Mesenchymal stem cell (in vitro differentiated cells and primary cell): ENCODE data around the gene TFF2.

Experiments
- DNase-seq: peaks from one replicate; pipeline ENCODE4 v3.0.0-alpha.2; 2013
- H2AFZ ChIP-seq: one replicate; pipeline ENCODE4 v1.6.1; 2013; ENCODE audit warnings: low read depth, mild to moderate bottlenecking, control low read depth, inconsistent platforms, low read length, moderate library complexity
- H2AK5ac ChIP-seq: 2 replicates; pipeline ENCODE4 v1.6.1; 2013; ENCODE audit warnings: low read length, moderate library complexity, mild to moderate bottlenecking, inconsistent platforms; ENCODE audit not compliant: severe bottlenecking
- H2BK120ac ChIP-seq: one replicate; pipeline ENCODE4 v1.6.1; 2013; ENCODE audit warnings: low read depth, mild to moderate bottlenecking, inconsistent platforms, low read length, moderate library complexity
- H2BK12ac ChIP-seq, 2 experiments: one replicate each; pipeline ENCODE4 v1.6.1; 2013; ENCODE audit warnings: inconsistent platforms in 2 of 2, low read length in 2 of 2, mild to moderate bottlenecking in 2 of 2, moderate library complexity in 2 of 2, control low read depth in 1 of 2
- H2BK15ac ChIP-seq: one replicate; pipeline ENCODE4 v1.6.1; 2013; ENCODE audit warnings: mild to moderate bottlenecking, low read depth, inconsistent platforms; ENCODE audit not compliant: poor library complexity, severe bottlenecking
- H2BK5ac ChIP-seq: 2 replicates; pipeline ENCODE4 v1.6.1; 2013; ENCODE audit warnings: low read depth, mild to moderate bottlenecking, low read length, control low read depth, inconsistent platforms; ENCODE audit not compliant: poor library complexity, severe bottlenecking
- H3K14ac ChIP-seq, 2 experiments: one replicate each; pipeline ENCODE4 v1.6.1; 2013; ENCODE audit warnings: inconsistent platforms in 2 of 2, low read length in 2 of 2, control low read depth in 1 of 2, mild to moderate bottlenecking in 1 of 2, moderate library complexity in 1 of 2
- H3K18ac ChIP-seq, 2 experiments: one replicate each; pipeline ENCODE4 v1.6.1; 2013; ENCODE audit warnings: inconsistent platforms in 2 of 2, low read length in 2 of 2, control low read depth in 1 of 2, low read depth in 1 of 2, mild to moderate bottlenecking in 1 of 2
- H3K23ac ChIP-seq, 2 experiments: one replicate each; pipeline ENCODE4 v1.6.1; 2013; ENCODE audit warnings: inconsistent platforms in 2 of 2, low read length in 2 of 2, mild to moderate bottlenecking in 2 of 2, moderate library complexity in 2 of 2, control low read depth in 1 of 2
- H3K27ac ChIP-seq: 2 replicates; pipeline ENCODE4 v1.5.1; 2013; ENCODE audit warnings: mild to moderate bottlenecking, moderate library complexity, low read length, control low read depth, inconsistent platforms; ENCODE audit not compliant: poor library complexity, severe bottlenecking
- H3K27me3 ChIP-seq, 2 experiments: 2 replicates each; pipeline versions ENCODE4 v1.6.1 to v1.7.0; 2013; ENCODE audit warnings: low read length in 2 of 2, mild to moderate bottlenecking in 2 of 2, moderate library complexity in 2 of 2, control low read depth in 1 of 2, inconsistent platforms in 1 of 2; ENCODE audit not compliant: control insufficient read depth in 1 of 2, insufficient read depth in 1 of 2
- H3K36me3 ChIP-seq, 2 experiments: 2 replicates each; pipeline versions ENCODE4 v1.6.1 to v1.7.0; 2013; ENCODE audit warnings: low read length in 2 of 2, control low read depth in 1 of 2, inconsistent platforms in 1 of 2, low read depth in 1 of 2, mild to moderate bottlenecking in 1 of 2; ENCODE audit not compliant: insufficient read depth in 2 of 2, control insufficient read depth in 1 of 2
- H3K4ac ChIP-seq, 2 experiments: one replicate each; pipeline ENCODE4 v1.6.1; 2013; ENCODE audit warnings: inconsistent platforms in 2 of 2, low read length in 2 of 2, mild to moderate bottlenecking in 2 of 2, moderate library complexity in 2 of 2, control low read depth in 1 of 2, low read depth in 1 of 2
- H3K4me1 ChIP-seq: 2 replicates; pipeline ENCODE4 v1.6.1; 2013; ENCODE audit warnings: low read depth, low read length, control low read depth; ENCODE audit not compliant: control insufficient read depth, insufficient read depth
- H3K4me2 ChIP-seq: 2 replicates; pipeline ENCODE4 v1.6.1; 2013; ENCODE audit warnings: low read length, mild to moderate bottlenecking, inconsistent platforms; ENCODE audit not compliant: poor library complexity, severe bottlenecking
- H3K4me3 ChIP-seq, 2 experiments: 2 replicates each; pipeline versions ENCODE4 v1.5.1 to v1.7.0; 2013; ENCODE audit warnings: low read length in 2 of 2, mild to moderate bottlenecking in 2 of 2, control low read depth in 1 of 2, low read depth in 1 of 2; ENCODE audit not compliant: insufficient read depth in 1 of 2
- H3K79me1 ChIP-seq: replicated peaks from 2 replicates; pipeline ENCODE4 v1.6.1; 2013; ENCODE audit warnings: mild to moderate bottlenecking, control low read depth, low read length, inconsistent platforms; ENCODE audit not compliant: poor library complexity, severe bottlenecking
- H3K9ac ChIP-seq: 2 replicates; pipeline ENCODE4 v1.7.0; 2013; ENCODE audit warnings: mild to moderate bottlenecking, low read length, moderate library complexity
- H3K9me3 ChIP-seq: 2 replicates; pipeline ENCODE4 v1.7.0; 2013; ENCODE audit warnings: mild to moderate bottlenecking, low read length; ENCODE audit not compliant: control insufficient read depth
- H4K8ac ChIP-seq: one replicate; pipeline ENCODE4 v1.6.1; 2013; ENCODE audit warnings: inconsistent platforms, mild to moderate bottlenecking, low read length, moderate library complexity
- H4K91ac ChIP-seq: one replicate; pipeline ENCODE4 v1.6.1; 2013; ENCODE audit warnings: mild to moderate bottlenecking, low read length, inconsistent platforms
- WGBS: methylation state at CpG from one replicate; pipeline ENCODE4 v1.1.7; 2013; ENCODE audit warnings: mixed read lengths; 5-methylcytosine and 5-hydroxymethylcytosine counted together

Gene TFF2

GRCh38 chr21:42386034-42386591, 35.3 kb upstream of the TFF2 start:
- no peak overlapping the region for H2AFZ ChIP-seq
- no peak overlapping the region for H3K18ac ChIP-seq
- no peak overlapping the region for H4K8ac ChIP-seq
- H3K79me1 ChIP-seq, result no peaks in the 10 kb centered on the region
- H3K4me2 ChIP-seq, result no peak overlapping the region
- H3K9ac ChIP-seq, result no peak overlapping the region
- no peak overlapping the region for H2AK5ac ChIP-seq
- peaks cover 0 to 45% of the 10 kb centered on the region in 2 experiments for H3K27me3 ChIP-seq
- DNase-seq, result no peak
- no peak overlapping the region for H2BK12ac ChIP-seq
- WGBS, result 91% methylated on average over 11 of the region's 11 CpGs
- H3K23ac ChIP-seq, result no peak overlapping the region
- H3K4ac ChIP-seq, result no peak overlapping the region
- no peak overlapping the region for H3K14ac ChIP-seq
- no peak overlapping the region for H3K27ac ChIP-seq
- H2BK120ac ChIP-seq, result no peak overlapping the region
- H2BK15ac ChIP-seq, result no peak overlapping the region
- H4K91ac ChIP-seq, result no peak overlapping the region
- H3K4me3 ChIP-seq, result no peak overlapping the region
- peaks cover 0 to 3% of the 10 kb centered on the region in 2 experiments for H3K36me3 ChIP-seq
- H2BK5ac ChIP-seq, result no peak overlapping the region
- peaks cover 7% of the 10 kb centered on the region for H3K9me3 ChIP-seq
- H3K4me1 ChIP-seq, result peaks cover 20% of the 10 kb centered on the region

- no peak overlapping the region for H3K18ac ChIP-seq
- H3K36me3 ChIP-seq, result peaks cover 0 to 3% of the 10 kb centered on the region in 2 experiments
These were observed 34.8 kb upstream of the TFF2 start for GRCh38 chr21:42385619-42386018.

DNA sequence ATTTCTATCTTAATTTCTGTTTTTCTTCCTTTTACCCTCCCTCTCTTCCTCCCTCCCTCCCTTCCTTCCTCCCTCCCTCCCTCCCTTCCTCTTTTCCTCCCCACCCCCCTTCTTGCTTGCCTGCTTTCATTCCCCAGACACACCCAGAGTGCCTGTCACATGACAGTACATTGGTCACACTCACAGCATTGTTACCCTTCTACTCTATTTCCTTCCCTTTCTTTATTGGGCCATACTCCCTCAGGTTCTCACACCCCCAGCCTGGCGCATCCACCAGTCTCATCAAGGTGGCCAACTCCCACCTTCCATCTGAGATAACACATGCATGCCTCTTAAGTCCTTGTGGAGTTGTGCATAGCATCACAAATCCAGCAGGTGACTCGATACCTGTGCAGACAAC, 34.2 kb upstream of the TFF2 start:
- H3K4ac ChIP-seq, result no peak overlapping the region
- 82% methylated on average over 2 of the region's 2 CpGs for WGBS
- H3K4me2 ChIP-seq, result no peak overlapping the region
- H3K9me3 ChIP-seq, result peaks cover 7% of the 10 kb centered on the region
- H3K4me3 ChIP-seq, result no peak overlapping the region
- no peak overlapping the region for H3K23ac ChIP-seq
- DNase-seq, result no peak
- no peak overlapping the region for H2AK5ac ChIP-seq
- H2BK12ac ChIP-seq, result no peak overlapping the region
- H3K27ac ChIP-seq, result no peak overlapping the region
- no peak overlapping the region for H4K8ac ChIP-seq
- H3K14ac ChIP-seq, result no peak overlapping the region
- H3K9ac ChIP-seq, result no peak overlapping the region
- peaks cover 0 to 41% of the 10 kb centered on the region in 2 experiments for H3K27me3 ChIP-seq
- H2BK120ac ChIP-seq, result no peak overlapping the region
- H3K36me3 ChIP-seq, result peaks cover 0 to 3% of the 10 kb centered on the region in 2 experiments
- H3K79me1 ChIP-seq, result no peaks in the 10 kb centered on the region
- H3K4me1 ChIP-seq, result peaks cover 20% of the 10 kb centered on the region
- H2AFZ ChIP-seq, result no peak overlapping the region
- H2BK15ac ChIP-seq, result no peak overlapping the region
- no peak overlapping the region for H2BK5ac ChIP-seq
- no peak overlapping the region for H4K91ac ChIP-seq
- H3K18ac ChIP-seq, result no peak overlapping the region

More at GRCh38 chr21:42385619-42386018, 34.8 kb upstream of the TFF2 start:
- H2AFZ ChIP-seq, result no peak overlapping the region
- H3K4me2 ChIP-seq, result no peak overlapping the region
- H4K91ac ChIP-seq, result no peak overlapping the region
- H2AK5ac ChIP-seq, result no peak overlapping the region
- no peak overlapping the region for H3K27ac ChIP-seq
- WGBS, result 80% methylated on average over 5 of the region's 5 CpGs
- no peak overlapping the region for H4K8ac ChIP-seq
- no peak overlapping the region for H3K23ac ChIP-seq
- H3K79me1 ChIP-seq, result no peaks in the 10 kb centered on the region
- H3K27me3 ChIP-seq, result peaks cover 0 to 43% of the 10 kb centered on the region in 2 experiments
- H2BK15ac ChIP-seq, result no peak overlapping the region
- no peak overlapping the region for H2BK5ac ChIP-seq
- H3K9ac ChIP-seq, result no peak overlapping the region
- no peak overlapping the region for H3K14ac ChIP-seq
- H3K4me1 ChIP-seq, result peaks cover 20% of the 10 kb centered on the region
- H2BK12ac ChIP-seq, result no peak overlapping the region
- peaks cover 7% of the 10 kb centered on the region for H3K9me3 ChIP-seq
- H3K4ac ChIP-seq, result no peak overlapping the region
- DNase-seq, result no peak
- no peak overlapping the region for H2BK120ac ChIP-seq
- no peak overlapping the region for H3K4me3 ChIP-seq

DNA sequence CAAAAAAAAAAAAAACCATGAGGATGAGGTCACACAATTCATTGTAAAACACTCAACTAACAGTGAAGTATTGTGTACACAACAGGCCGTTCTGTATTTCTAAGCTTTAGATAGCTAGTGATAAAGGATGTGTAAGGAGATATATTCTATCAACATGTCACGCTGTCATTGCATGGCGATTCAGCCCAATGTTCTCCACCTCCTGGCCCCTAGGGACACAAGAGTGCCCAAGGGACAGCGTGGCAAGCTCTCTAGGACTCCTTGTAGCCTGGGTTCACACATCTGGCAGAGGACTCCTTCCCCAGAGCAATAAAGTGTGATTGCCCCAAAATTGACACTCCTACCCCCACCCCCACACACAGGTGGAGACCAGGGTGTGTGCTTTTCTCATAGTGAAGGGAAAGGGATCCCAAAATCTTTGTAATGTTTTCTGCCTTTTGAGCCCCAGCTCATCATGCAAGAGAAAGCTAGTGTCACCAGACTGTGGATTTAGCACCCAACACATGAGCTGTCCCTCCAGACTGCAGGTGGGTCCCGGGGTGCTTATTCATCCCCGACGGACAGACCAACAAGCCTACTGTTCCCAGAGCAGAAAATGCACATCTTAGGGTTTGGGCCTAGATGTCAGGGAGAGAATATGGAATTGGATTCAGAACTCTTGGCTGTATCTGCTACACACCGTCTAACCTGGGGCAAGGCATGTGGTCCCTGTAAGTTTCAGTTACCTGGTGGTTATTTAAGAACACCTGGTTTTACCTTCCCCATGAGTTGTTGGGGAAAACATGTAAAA, 33.6 kb upstream of the TFF2 start:
- Histone ChIP-seq H4K8ac (no peak overlapping the region), H3K79me1 (no peaks in the 10 kb centered on the region), H3K27me3 (peaks cover 0 to 38% of the 10 kb centered on the region in 2 experiments), H2AFZ (no peak overlapping the region), H3K4me1 (peaks cover 17% of the 10 kb centered on the region), H2AK5ac (no peak overlapping the region), H3K4ac (no peak overlapping the region), H2BK5ac (no peak overlapping the region), H3K9ac (no peak overlapping the region), H3K36me3 (peaks cover 0 to 3% of the 10 kb centered on the region in 2 experiments), H4K91ac (no peak overlapping the region), H3K4me2 (no peak overlapping the region), H3K18ac (no peak overlapping the region), H3K27ac (no peak overlapping the region), H3K4me3 (no peak overlapping the region), H3K9me3 (peaks cover 7% of the 10 kb centered on the region), H3K23ac (no peak overlapping the region), H2BK15ac (no peak overlapping the region), H2BK120ac (no peak overlapping the region), H3K14ac (no peak overlapping the region), H2BK12ac (no peak overlapping the region)
- DNase-seq, result no peak
- 82% methylated on average over 7 of the region's 8 CpGs for WGBS
